Measurements from ENCODE around the gene AKR7A2. TPM values are rescaled to one million over a fixed set of nuclear protein-coding genes. Genes with fewer than 3 reads are reported as not detected.

Gene AKR7A2
- total and polyA plus RNA-seq, 2 experiments from 2014 or later, result 20.8 to 53.6 TPM

- no peak for TF ChIP-seq STAT1 (IDR thresholded peaks at IDR 0.05; ENCODE audit: unreplicated experiment)
- no peak for TF ChIP-seq ZNF331 (CRISPR knock-in tag; IDR thresholded peaks at IDR 0.05; ENCODE audit: low read depth)
- no peak for TF ChIP-seq POLR2AphosphoS5 (IDR thresholded peaks at IDR 0.05; ENCODE audit: low read depth)
- no peak for TF ChIP-seq NANOG (IDR thresholded peaks at IDR 0.05; ENCODE audit: borderline replicate concordance)
- TF ChIP-seq CTCF (conservative IDR thresholded peaks at IDR 0.05; ENCODE audit: low read depth in 2 of 2), result no peak
- TF ChIP-seq ZNF462 (CRISPR knock-in tag; IDR thresholded peaks at IDR 0.05), result no peak
- TF ChIP-seq ZNF114 (CRISPR knock-in tag; IDR thresholded peaks at IDR 0.05), result no peak
Measured at GRCh38 chr1:19294638-19295037, 17.3 kb downstream of the AKR7A2 start (continued).

DNA sequence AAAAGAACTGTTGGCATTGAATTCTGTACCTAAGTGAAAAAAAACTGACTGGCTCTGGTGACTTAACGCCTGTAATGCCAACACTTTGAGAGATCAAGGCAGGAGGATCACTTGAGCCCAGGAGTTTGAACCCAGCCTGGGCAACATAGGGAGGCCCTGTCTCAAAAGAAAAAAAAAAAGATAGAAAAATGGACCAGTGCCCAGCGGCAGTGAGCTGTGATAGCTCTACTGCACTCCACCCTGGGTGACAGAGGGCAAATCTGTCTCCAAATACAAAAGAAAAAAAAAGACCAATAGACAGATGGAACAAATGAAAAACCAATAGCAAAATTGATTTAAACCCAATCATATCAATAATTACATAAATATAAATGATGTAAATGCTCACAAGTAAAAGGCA lies 22.7 kb downstream of the AKR7A2 start:
- H3K27me3 ChIP-seq (ENCODE audit: insufficient read depth), result peaks cover 37% of the 10 kb centered on the region
- no peak overlapping the region for H3K27ac ChIP-seq (ENCODE audit: low read depth)
- H3K4me3 ChIP-seq, result peak overlapping the region; percentile 63
- no peak for ATAC-seq
- H3K9me2 ChIP-seq (ENCODE audit: insufficient read depth), result no peaks in the 10 kb centered on the region
- Mint-ChIP-seq H3K27me3 (ENCODE audit: insufficient read depth, low read depth, poor library complexity) (peaks cover 33% of the 10 kb centered on the region), H3K4me3 (peak overlapping the region; percentile 69), H3K9me3 (peaks cover 19% of the 10 kb centered on the region), H3K27ac (no peak overlapping the region), H3K4me1 (peaks cover 4% of the 10 kb centered on the region; the same call in 1 of the 3 replicates), H3K36me3 (ENCODE audit: low read depth) (peaks cover 18% of the 10 kb centered on the region)
- no peaks in the 10 kb centered on the region for H3F3A ChIP-seq (replicated peaks; ENCODE audit: low read depth)
- H2AFZ ChIP-seq, result peak overlapping the region; percentile 72; the same call in 1 of the 2 replicates
- no peak for DNase-seq (ENCODE audit: low spot score)
- 0 out of 2 replicates have a peak, but pooled peaks cover 4% of the 10 kb centered on the region for H3K4me1 ChIP-seq (ENCODE audit: insufficient read depth)
- H3K4me2 ChIP-seq, result peak overlapping the region; percentile 89
- no peaks in the 10 kb centered on the region for H3K79me2 ChIP-seq (replicated peaks; ENCODE audit: insufficient read depth)
- H3K36me3 ChIP-seq (ENCODE audit: insufficient read depth), result no peaks in the 10 kb centered on the region
- peaks cover 8% of the 10 kb centered on the region for H4K20me1 ChIP-seq (replicated peaks; ENCODE audit: insufficient read depth)
- TF ChIP-seq, protein P1, sequence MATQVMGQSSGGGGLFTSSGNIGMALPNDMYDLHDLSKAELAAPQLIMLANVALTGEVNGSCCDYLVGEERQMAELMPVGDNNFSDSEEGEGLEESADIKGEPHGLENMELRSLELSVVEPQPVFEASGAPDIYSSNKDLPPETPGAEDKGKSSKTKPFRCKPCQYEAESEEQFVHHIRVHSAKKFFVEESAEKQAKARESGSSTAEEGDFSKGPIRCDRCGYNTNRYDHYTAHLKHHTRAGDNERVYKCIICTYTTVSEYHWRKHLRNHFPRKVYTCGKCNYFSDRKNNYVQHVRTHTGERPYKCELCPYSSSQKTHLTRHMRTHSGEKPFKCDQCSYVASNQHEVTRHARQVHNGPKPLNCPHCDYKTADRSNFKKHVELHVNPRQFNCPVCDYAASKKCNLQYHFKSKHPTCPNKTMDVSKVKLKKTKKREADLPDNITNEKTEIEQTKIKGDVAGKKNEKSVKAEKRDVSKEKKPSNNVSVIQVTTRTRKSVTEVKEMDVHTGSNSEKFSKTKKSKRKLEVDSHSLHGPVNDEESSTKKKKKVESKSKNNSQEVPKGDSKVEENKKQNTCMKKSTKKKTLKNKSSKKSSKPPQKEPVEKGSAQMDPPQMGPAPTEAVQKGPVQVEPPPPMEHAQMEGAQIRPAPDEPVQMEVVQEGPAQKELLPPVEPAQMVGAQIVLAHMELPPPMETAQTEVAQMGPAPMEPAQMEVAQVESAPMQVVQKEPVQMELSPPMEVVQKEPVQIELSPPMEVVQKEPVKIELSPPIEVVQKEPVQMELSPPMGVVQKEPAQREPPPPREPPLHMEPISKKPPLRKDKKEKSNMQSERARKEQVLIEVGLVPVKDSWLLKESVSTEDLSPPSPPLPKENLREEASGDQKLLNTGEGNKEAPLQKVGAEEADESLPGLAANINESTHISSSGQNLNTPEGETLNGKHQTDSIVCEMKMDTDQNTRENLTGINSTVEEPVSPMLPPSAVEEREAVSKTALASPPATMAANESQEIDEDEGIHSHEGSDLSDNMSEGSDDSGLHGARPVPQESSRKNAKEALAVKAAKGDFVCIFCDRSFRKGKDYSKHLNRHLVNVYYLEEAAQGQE (IDR thresholded peaks at IDR 0.05; ENCODE audit: unreplicated experiment), result no peak
- TF ChIP-seq EZH2 (IDR thresholded peaks at IDR 0.05; ENCODE audit: low read depth, unreplicated experiment), result no peak
- TF ChIP-seq CREB1 (CRISPR knock-in tag; IDR thresholded peaks at IDR 0.05; ENCODE audit: low read depth), result no peak
- TF ChIP-seq ZNF331 (CRISPR knock-in tag; IDR thresholded peaks at IDR 0.05; ENCODE audit: low read depth), result no peak
- no peak for TF ChIP-seq JUNB (IDR thresholded peaks at IDR 0.05; ENCODE audit: unreplicated experiment)
- TF ChIP-seq NANOG (IDR thresholded peaks at IDR 0.05; ENCODE audit: borderline replicate concordance), result no peak
- no peak for TF ChIP-seq ZNF114 (CRISPR knock-in tag; IDR thresholded peaks at IDR 0.05)
- TF ChIP-seq POLR2AphosphoS5 (IDR thresholded peaks at IDR 0.05; ENCODE audit: low read depth), result no peak
- TF ChIP-seq, protein P2, sequence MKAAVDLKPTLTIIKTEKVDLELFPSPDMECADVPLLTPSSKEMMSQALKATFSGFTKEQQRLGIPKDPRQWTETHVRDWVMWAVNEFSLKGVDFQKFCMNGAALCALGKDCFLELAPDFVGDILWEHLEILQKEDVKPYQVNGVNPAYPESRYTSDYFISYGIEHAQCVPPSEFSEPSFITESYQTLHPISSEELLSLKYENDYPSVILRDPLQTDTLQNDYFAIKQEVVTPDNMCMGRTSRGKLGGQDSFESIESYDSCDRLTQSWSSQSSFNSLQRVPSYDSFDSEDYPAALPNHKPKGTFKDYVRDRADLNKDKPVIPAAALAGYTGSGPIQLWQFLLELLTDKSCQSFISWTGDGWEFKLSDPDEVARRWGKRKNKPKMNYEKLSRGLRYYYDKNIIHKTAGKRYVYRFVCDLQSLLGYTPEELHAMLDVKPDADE (IDR thresholded peaks at IDR 0.05), result no peak
